ENCODE data around the gene ZNF669.
"Not testable (repeated sequence)": the region's sequence is repeated elsewhere in the genome, so short reads cannot be mapped to it uniquely, and the experiment has no call there.

Gene ZNF669

GRCh38 chr1:247103859-247104591, at the start of gene ZNF669:
TSS of gene ZNF669 (minus strand) at chr1:247104356. CDS start at chr1:247104199, 157 bp downstream.
- peak; percentile 97 for DNase-seq (ENCODE audit: low read depth)

- no peak for DNase-seq (ENCODE audit: low read depth)
Measured at GRCh38 chr1:247147781-247148180, 43.6 kb upstream of the ZNF669 start.

- not testable (repeated sequence) for DNase-seq (ENCODE audit: low read depth)
Measured at GRCh38 chr1:247147120-247147519, 43.0 kb upstream of the ZNF669 start.

GRCh38 chr1:247146671-247147070, 42.5 kb upstream of the ZNF669 start:
- no peak for DNase-seq (ENCODE audit: low read depth)

GRCh38 chr1:247145279-247145678, 41.1 kb upstream of the ZNF669 start:
- DNase-seq (ENCODE audit: low read depth) = no peak

GRCh38 chr1:247139557-247139956, 35.4 kb upstream of the ZNF669 start:
- not testable (repeated sequence) for DNase-seq (ENCODE audit: low read depth)

GRCh38 chr1:247131236-247131635, 27.1 kb upstream of the ZNF669 start:
- no peak for DNase-seq (ENCODE audit: low read depth)

GRCh38 chr1:247127519-247128282, 23.5 kb upstream of the ZNF669 start:
- DNase-seq (ENCODE audit: low read depth) = not testable (repeated sequence)

- DNase-seq (ENCODE audit: low read depth) = not testable (repeated sequence)
Measured at GRCh38 chr1:247126601-247127000, 22.4 kb upstream of the ZNF669 start.

- DNase-seq (ENCODE audit: low read depth) = not testable (repeated sequence)
Measured at GRCh38 chr1:247126166-247126565, 22.0 kb upstream of the ZNF669 start.

GRCh38 chr1:247121382-247121781, 17.2 kb upstream of the ZNF669 start:
- no peak for DNase-seq (ENCODE audit: low read depth)

GRCh38 chr1:247120408-247120668, 16.2 kb upstream of the ZNF669 start:
- DNase-seq (ENCODE audit: low read depth) = not testable (repeated sequence)

- DNase-seq (ENCODE audit: low read depth) = no peak
Measured at GRCh38 chr1:247119600-247120407, 15.6 kb upstream of the ZNF669 start.

GRCh38 chr1:247118946-247119446, 14.8 kb upstream of the ZNF669 start:
- no peak for DNase-seq (ENCODE audit: low read depth)

- DNase-seq (ENCODE audit: low read depth) = no peak
Measured at GRCh38 chr1:247115545-247115944, 11.4 kb upstream of the ZNF669 start.

GRCh38 chr1:247115141-247115510, 11.0 kb upstream of the ZNF669 start:
- DNase-seq (ENCODE audit: low read depth) = no peak

GRCh38 chr1:247114351-247115140, 10.4 kb upstream of the ZNF669 start:
- no peak for DNase-seq (ENCODE audit: low read depth)

GRCh38 chr1:247113733-247114271, 9.6 kb upstream of the ZNF669 start:
- DNase-seq (ENCODE audit: low read depth) = no peak

- DNase-seq (ENCODE audit: low read depth) = no peak
Measured at GRCh38 chr1:247113094-247113497, 8.9 kb upstream of the ZNF669 start.

GRCh38 chr1:247112479-247112781, 8.3 kb upstream of the ZNF669 start:
- no peak for DNase-seq (ENCODE audit: low read depth)

GRCh38 chr1:247111700-247112478, 7.7 kb upstream of the ZNF669 start:
- peak; percentile 60 for DNase-seq (ENCODE audit: low read depth)
